NCI-H748 (cell line): Measurements from ENCODE around the gene ISCA1.

Source experiments
- DNase-seq: peaks from one replicate; lab custom pipeline; 2025; ENCODE audit not compliant: unreplicated experiment; lab: John Stamatoyannopoulos, UW

The ISCA1 gene

GRCh38 chr9:86238861-86239770 lies 43.2 kb downstream of the ISCA1 start:
- no peak for DNase-seq

GRCh38 chr9:86230858-86231257 lies 51.5 kb downstream of the ISCA1 start:
- no peak for DNase-seq

DNA sequence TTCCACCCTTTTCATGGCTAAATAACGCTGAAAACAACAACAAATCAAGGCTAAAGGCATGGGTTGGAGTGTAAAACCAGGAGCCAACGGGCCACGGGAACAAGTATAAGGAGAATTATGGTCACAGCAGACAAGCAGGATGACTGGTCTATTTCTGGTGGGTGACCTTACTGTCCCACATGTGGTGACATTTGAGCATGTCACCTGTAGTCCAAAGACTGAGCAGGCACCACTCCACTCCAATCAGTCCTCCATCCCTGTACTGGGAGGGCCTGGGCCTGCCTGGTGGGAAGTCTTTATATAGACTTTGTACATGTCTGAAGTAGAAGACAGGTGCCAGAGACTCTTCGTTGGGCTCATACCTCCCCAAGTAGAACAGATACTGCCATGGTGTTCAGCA lies 59.7 kb downstream of the ISCA1 start:
- DNase-seq = no peak

- no peak for DNase-seq
Measured at GRCh38 chr9:86219606-86220005, 62.7 kb downstream of the ISCA1 start.

DNA sequence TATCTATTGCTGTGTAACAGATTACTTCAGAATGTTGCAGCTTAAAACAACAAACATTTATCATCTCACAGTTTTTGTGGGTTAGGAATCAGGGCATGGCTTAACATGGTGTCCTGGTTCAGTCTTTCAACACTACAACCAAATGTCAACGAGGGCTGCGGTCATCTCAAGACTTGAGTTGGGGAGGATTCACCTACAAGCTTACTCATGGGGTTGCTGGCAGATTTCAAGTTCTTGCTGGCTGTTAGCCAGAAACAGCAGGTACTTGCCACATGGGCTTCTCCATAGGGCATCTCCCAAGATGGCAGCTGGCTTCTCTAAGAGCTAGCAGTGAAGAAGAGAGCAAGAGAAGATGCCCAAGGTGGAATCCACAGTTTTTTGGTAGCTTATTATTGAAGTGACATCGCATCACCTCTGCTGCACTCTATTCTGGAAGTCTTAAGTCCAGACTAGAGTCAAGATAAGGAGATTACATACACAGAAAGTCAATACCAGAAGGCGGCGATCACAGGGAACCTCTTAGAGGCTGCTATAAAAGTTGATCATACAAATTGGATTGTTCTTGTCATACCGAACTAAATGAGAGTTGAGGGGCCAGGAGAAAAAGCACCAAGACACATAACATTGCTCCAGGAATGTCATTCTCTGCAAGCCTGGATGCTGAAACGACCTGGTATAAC lies 65.1 kb downstream of the ISCA1 start:
- DNase-seq = no peak
